Measurements from ENCODE around the gene GNB1. TPM values are rescaled to one million over a fixed set of nuclear protein-coding genes. Genes with fewer than 3 reads are reported as not detected.

The GNB1 gene
- total and polyA plus RNA-seq, 5 donors, result 73.7 to 205 (median 172) TPM

GRCh38 chr1:1915911-1916840 lies 25.3 kb upstream of the GNB1 start:
- intact Hi-C loops (cut with DNase I), result no loop called here
- no peaks in the 10 kb centered on the region for H3K27me3 ChIP-seq (ENCODE audit: control insufficient read depth, insufficient read depth)
- no peaks in the 10 kb centered on the region for H3K9me3 ChIP-seq (ENCODE audit: control insufficient read depth, low read length)
- H3K4me1 ChIP-seq (ENCODE audit: control insufficient read depth, insufficient read depth, low read length), result no peaks in the 10 kb centered on the region
- H3K4me3 ChIP-seq (ENCODE audit: low read length), result no peak overlapping the region
- ATAC-seq (no peak), DNase-seq (peak in 2 of 3 donors; percentile 41 to 56)
- H3K27ac ChIP-seq (ENCODE audit: low read length), result no peak overlapping the region
- WGBS, result 93% methylated on average over 23 of the region's 23 CpGs

- Histone ChIP-seq H3K4me1 (ENCODE audit: control insufficient read depth, insufficient read depth, low read length) (no peaks in the 10 kb centered on the region), H3K27me3 (ENCODE audit: control insufficient read depth, insufficient read depth) (no peaks in the 10 kb centered on the region), H3K27ac (ENCODE audit: low read length) (no peak within 1 kb of the TSS), H3K9me3 (ENCODE audit: control insufficient read depth, low read length) (no peaks in the 10 kb centered on the region), H3K4me3 (ENCODE audit: low read length) (no peak within 1 kb of the TSS)
- 84% methylated on average over 15 of the region's 15 CpGs for WGBS
- intact Hi-C loops (cut with DNase I), result no loop called here
- ATAC-seq (no peak), DNase-seq (peak in 2 of 3 donors; percentile 54 to 55)
Observed at GRCh38 chr1:1914971-1915692, 24.2 kb upstream of the GNB1 start, which contains the start of gene CALML6. TSS of gene CALML6 (plus strand) at chr1:1915260. CDS start at chr1:1915281, 21 bp downstream.

- intact Hi-C loops (cut with DNase I), result no loop called here
- ATAC-seq (no peak), DNase-seq (peak in 2 of 3 donors; percentile 37 to 53)
- Histone ChIP-seq H3K27ac (ENCODE audit: low read length) (no peak overlapping the region), H3K4me1 (ENCODE audit: control insufficient read depth, insufficient read depth, low read length) (no peaks in the 10 kb centered on the region), H3K27me3 (ENCODE audit: control insufficient read depth, insufficient read depth) (no peaks in the 10 kb centered on the region), H3K9me3 (ENCODE audit: control insufficient read depth, low read length) (no peaks in the 10 kb centered on the region), H3K4me3 (ENCODE audit: low read length) (no peak overlapping the region)
- WGBS, result 65% methylated on average over 20 of the region's 20 CpGs
Observed at GRCh38 chr1:1914101-1914970, 23.4 kb upstream of the GNB1 start.

- no peak overlapping the region for H3K4me3 ChIP-seq (ENCODE audit: low read length)
- intact Hi-C loops (cut with DNase I), result no loop called here
- peak in 2 of 3 donors; percentile 22 to 47 for DNase-seq
- 85% methylated on average over 13 of the region's 13 CpGs for WGBS
- H3K27ac ChIP-seq (ENCODE audit: low read length), result no peak overlapping the region
- H3K27me3 ChIP-seq (ENCODE audit: control insufficient read depth, insufficient read depth), result no peaks in the 10 kb centered on the region
- no peaks in the 10 kb centered on the region for H3K9me3 ChIP-seq (ENCODE audit: control insufficient read depth, low read length)
- H3K4me1 ChIP-seq (ENCODE audit: control insufficient read depth, insufficient read depth, low read length), result no peaks in the 10 kb centered on the region
- ATAC-seq, result no peak
Observed at GRCh38 chr1:1911350-1912041, 20.6 kb upstream of the GNB1 start.

- intact Hi-C loops (cut with DNase I), result no loop called here
- WGBS, result 95% methylated on average over 22 of the region's 22 CpGs
- ATAC-seq (no peak), DNase-seq (peak in 2 of 3 donors; percentile 59 to 63)
- Histone ChIP-seq H3K9me3 (ENCODE audit: control insufficient read depth, low read length) (no peaks in the 10 kb centered on the region), H3K4me3 (ENCODE audit: low read length) (no peak overlapping the region), H3K4me1 (ENCODE audit: control insufficient read depth, insufficient read depth, low read length) (no peaks in the 10 kb centered on the region), H3K27me3 (ENCODE audit: control insufficient read depth, insufficient read depth) (no peaks in the 10 kb centered on the region), H3K27ac (ENCODE audit: low read length) (no peak overlapping the region)
Observed at GRCh38 chr1:1910651-1911331, 19.9 kb upstream of the GNB1 start.

- WGBS, result 84% methylated on average over 6 of the region's 6 CpGs
- Histone ChIP-seq H3K4me1 (ENCODE audit: control insufficient read depth, insufficient read depth, low read length) (no peaks in the 10 kb centered on the region), H3K9me3 (ENCODE audit: control insufficient read depth, low read length) (no peaks in the 10 kb centered on the region), H3K27me3 (ENCODE audit: control insufficient read depth, insufficient read depth) (no peaks in the 10 kb centered on the region), H3K4me3 (ENCODE audit: low read length) (no peak overlapping the region), H3K27ac (ENCODE audit: low read length) (no peak overlapping the region)
- intact Hi-C loops (cut with DNase I), result no loop called here
- ATAC-seq, result no peak
- peak in 1 of 3 donors; percentile 16 for DNase-seq
Observed at GRCh38 chr1:1910033-1910465, 19.2 kb upstream of the GNB1 start.

- intact Hi-C loops (cut with DNase I), result loop anchor here in 3 of 4 donors (5.0 to 10.0 kb wide), 2 partner anchors 124 to 126 kb away; no protein-coding TSS in a partner anchor
- H3K4me3 ChIP-seq (ENCODE audit: low read length), result peak overlapping the region; percentile 67
- H3K27me3 ChIP-seq (ENCODE audit: control insufficient read depth, insufficient read depth), result no peaks in the 10 kb centered on the region
- H3K27ac ChIP-seq (ENCODE audit: low read length), result peak overlapping the region; percentile 61
- ATAC-seq, result peak; percentile 2 to 7
- peak in 1 of 3 donors; percentile 82 for DNase-seq
- 4% methylated on average over 21 of the region's 21 CpGs for WGBS
- no peaks in the 10 kb centered on the region for H3K9me3 ChIP-seq (ENCODE audit: control insufficient read depth, low read length)
- no peaks in the 10 kb centered on the region for H3K4me1 ChIP-seq (ENCODE audit: control insufficient read depth, insufficient read depth, low read length)
Observed at GRCh38 chr1:1908506-1908791, 17.6 kb upstream of the GNB1 start.

GRCh38 chr1:1907098-1907736 lies 16.3 kb upstream of the GNB1 start:
- no peak for ATAC-seq
- H3K4me1 ChIP-seq (ENCODE audit: control insufficient read depth, insufficient read depth, low read length), result no peaks in the 10 kb centered on the region
- 71% methylated on average over 8 of the region's 8 CpGs for WGBS
- no peaks in the 10 kb centered on the region for H3K9me3 ChIP-seq (ENCODE audit: control insufficient read depth, low read length)
- intact Hi-C loops (cut with DNase I), result loop anchor here in 3 of 4 donors (5.0 to 10.0 kb wide), 2 partner anchors 122 to 125 kb away; no protein-coding TSS in a partner anchor
- no peak overlapping the region for H3K27ac ChIP-seq (ENCODE audit: low read length)
- H3K27me3 ChIP-seq (ENCODE audit: control insufficient read depth, insufficient read depth), result no peaks in the 10 kb centered on the region
- no peak overlapping the region for H3K4me3 ChIP-seq (ENCODE audit: low read length)
- peak in 2 of 3 donors; percentile 68 to 76 for DNase-seq

Measured in right cardiac atrium (tissue), 5 donors.